Ramos (cell line): ENCODE results near the gene RCE1.

Experiments
- in situ Hi-C: fragments of 300-500 bp; cut with MboI; formaldehyde crosslinking; loops from one replicate; pipeline ENCODE4 v1.14.3; 2022; ENCODE audit warnings: low sequenced_read_pairs; ENCODE audit not compliant: unreplicated experiment

Gene RCE1

GRCh38 chr11:66882561-66883015 lies 39.3 kb downstream of the RCE1 start:
- in situ Hi-C loops = loop anchor here (5.0 to 10.0 kb wide), 2 partner anchors 40 to 478 kb away; partner anchors contain the start of gene RCE1

DNA sequence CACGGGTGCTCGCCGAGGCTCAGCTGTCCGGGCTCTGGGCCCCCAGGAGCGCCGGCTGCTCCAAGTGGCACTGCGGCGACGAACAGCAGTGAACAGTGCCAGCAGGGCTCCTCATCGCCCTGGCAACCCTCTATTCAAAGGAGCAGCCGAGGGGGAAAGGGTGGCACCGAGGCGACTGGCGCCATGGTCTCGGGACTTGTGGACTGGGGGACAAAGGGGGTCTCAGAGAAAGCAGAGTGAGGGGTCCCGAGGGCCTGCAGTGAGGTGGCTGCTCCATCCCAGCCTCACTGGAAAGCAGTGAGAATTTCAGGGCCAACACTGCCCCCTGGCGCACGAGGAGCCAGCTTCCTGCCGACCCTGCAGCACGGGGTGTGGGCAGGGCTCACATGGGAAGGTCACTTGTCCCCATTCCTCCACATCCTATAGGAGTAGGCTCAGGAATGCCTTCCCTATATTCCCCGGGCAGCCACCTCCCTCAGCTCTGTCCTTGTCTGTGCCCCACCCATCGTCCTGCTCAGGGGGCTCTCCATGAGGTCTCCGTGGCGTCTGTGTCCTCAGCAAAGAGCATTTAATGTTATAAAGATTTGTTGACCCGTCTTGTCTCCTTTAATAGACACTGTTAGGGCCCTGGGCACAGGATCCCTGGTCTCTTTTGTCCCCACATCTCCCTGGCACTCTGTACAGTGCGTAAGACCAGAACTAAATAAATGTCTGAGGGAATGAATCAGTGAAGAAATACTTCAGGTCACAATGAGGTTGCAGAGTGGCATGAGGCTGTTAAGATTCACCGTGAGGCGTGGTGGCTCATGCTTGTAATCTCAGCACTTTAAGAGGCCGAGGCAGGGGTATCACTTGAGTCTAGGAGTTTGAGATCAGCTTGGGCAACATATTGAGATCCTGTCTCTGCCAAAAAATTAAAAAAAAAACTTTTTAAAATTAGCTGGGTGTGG lies 40.0 kb downstream of the RCE1 start:
- in situ Hi-C loops = loop anchor here (5.0 to 10.0 kb wide), 2 partner anchors 41 to 478 kb away; partner anchors contain the start of gene RCE1

DNA sequence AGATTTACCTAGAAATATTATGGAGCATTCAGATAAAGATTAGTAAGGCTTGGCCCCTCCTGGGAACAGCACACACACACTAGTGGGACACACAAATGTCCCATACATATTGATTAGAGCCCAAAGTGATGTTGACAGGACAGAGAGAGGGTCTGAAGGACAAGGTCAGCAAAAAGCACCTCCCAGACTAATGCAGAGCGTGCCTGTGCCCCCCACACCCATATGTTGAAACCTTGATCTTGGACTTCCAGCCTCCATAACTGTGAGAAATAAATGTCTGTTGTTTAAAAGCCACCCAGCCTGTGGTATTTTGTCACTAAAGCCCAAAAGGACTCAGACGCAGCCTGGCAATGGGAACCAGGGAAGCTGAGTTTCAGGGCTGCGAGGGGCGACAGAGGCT lies 41.2 kb downstream of the RCE1 start:
- in situ Hi-C loops = loop anchor here (5.0 to 10.0 kb wide), 2 partner anchors 42 to 480 kb away; partner anchors contain the start of gene RCE1

DNA sequence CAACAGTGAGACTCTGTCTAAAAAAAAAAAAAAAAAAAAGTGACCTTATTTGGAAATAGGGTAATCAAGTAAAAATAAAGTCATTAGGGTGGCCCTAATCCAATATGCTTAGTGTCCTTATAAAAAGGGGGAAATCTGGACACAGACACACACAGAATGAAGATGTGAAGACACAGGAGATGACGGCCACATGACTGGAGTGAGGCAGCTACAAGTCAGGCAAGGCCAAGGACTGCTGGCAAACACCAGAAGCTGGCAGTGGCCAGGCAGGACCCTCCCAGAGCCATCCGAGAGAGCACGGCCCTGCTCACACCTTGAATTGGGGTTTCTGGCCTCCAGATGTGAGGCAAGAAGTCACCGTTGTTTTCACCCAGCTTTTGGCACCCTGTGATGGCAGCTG lies 42.2 kb downstream of the RCE1 start:
- in situ Hi-C loops = loop anchor here (10.0 kb wide), 1 partner anchor 481 kb away; no protein-coding TSS in a partner anchor

GRCh38 chr11:66885950-66886440 lies 42.8 kb downstream of the RCE1 start:
- in situ Hi-C loops = loop anchor here (10.0 kb wide), 1 partner anchor 481 kb away; no protein-coding TSS in a partner anchor

DNA sequence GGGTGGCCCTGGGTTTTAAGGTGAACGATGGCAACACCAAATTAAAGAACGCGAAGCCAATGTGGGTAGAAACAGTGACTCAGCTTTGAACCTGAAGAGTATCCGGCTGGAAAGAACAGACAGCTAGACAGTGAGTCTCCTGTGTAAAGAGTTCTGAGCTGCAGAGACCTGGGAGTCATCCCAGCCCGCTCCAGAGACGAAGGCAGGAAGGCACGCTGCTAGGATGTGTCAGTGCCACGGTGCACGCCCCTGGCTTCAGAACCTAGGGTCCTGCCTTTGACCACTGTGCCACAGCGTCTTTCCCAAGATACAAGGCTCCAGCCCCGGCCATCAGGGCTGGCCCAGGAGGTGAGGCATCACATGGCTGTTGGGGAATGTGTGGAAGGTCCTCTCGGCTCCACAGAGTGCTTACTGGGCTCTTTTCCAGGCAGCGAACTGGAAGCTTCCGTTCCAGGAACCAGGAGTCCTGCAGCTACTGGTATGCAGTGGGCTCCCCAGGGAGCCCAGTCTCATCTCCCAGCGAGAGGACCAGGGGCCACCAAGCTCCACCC lies 43.5 kb downstream of the RCE1 start:
- in situ Hi-C loops = loop anchor here (10.0 kb wide), 1 partner anchor 482 kb away; no protein-coding TSS in a partner anchor

GRCh38 chr11:66887526-66887925 lies 44.3 kb downstream of the RCE1 start:
- in situ Hi-C loops = loop anchor here (10.0 kb wide), 1 partner anchor 483 kb away; no protein-coding TSS in a partner anchor

- in situ Hi-C loops = loop anchor here (10.0 kb wide), 1 partner anchor 483 kb away; no protein-coding TSS in a partner anchor
Observed at GRCh38 chr11:66888282-66888681, 45.0 kb downstream of the RCE1 start.

- in situ Hi-C loops = loop anchor here (10.0 kb wide), 1 partner anchor 485 kb away; no protein-coding TSS in a partner anchor
Observed at GRCh38 chr11:66889960-66890359, 46.7 kb downstream of the RCE1 start.

DNA sequence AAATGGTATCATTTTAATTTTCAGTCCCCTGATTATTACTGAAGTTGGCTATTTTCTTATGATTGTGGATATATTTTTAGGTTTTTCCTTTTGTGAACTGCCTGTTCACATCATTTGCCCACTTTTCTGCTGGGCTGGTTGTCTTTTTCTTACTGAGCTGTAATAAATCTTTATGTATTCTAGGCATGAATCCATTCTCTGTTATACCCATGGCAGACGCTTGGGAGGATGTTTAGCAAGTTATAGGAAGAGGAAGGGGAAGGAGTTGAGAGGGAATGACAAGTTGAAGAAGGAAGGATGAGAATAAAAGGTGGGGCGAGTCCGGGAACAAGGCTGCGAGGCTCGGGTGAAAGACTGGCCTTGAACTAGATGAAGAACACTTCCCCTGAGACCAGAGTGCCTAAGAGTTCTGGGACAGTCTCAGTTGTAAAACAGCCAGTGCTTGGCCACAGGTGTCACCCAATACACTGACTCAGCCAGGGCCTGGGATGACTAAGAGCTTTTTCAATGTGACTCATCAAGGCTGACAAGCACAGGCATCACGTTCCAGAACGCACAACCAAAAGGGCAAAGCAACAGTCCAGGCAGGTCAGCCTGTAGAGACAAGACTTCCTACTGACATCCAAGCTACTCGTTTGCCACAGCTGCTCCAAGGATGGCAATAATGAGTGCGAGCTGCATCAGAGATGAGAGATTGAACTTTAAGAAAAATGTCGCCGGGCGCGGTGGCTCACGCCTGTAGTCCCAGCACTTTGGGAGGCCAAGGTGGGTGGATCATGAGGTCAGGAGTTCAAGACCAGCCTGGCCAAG lies 48.8 kb downstream of the RCE1 start:
- in situ Hi-C loops = no loop called here

DNA sequence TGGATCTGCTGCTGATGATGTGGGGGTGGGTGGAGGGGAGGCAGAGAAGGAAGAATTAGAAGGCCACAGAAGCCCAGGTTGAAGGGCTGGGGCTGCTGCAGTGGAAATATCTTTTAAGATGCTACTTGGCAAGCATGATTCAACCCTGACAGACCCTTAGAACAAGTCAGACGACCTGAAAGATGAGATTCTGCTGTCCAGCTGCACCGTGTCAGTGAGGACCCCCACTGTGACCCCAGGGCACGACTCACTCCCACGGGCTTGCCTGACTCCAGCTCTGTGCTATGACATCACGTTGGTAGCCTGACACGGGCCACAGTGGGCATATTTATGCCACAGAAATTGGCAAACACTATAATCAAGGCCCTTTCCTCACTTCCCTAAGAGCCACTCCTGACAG lies 49.7 kb downstream of the RCE1 start:
- in situ Hi-C loops = no loop called here

DNA sequence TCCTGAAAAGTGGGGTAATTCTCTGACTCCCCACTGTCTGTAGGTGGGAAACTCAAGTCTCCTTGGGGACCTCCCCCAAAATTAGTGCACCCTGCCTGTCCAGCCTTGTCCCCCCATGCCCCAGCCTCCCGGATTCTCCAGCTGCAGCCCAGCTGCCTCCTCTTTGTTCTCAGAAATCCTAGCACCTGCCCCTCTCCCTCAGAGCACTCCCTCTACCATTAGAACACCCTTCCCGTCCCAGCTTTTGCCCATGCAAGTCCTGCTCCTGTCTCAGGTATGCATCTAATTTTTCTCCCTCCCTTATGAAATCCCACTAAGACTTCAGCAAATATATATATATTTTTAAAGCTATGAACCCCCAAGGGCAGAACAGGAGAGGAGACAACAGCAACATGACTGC lies 50.9 kb downstream of the RCE1 start:
- in situ Hi-C loops = no loop called here
